ENCODE data around the gene MORN1.
"Not testable (repeated sequence)": the region's sequence is repeated elsewhere in the genome, so short reads cannot be mapped to it uniquely, and the experiment has no call there.

Gene MORN1

GRCh38 chr1:2298685-2299084 lies 92.7 kb downstream of the MORN1 start:
- H3K27me3 ChIP-seq (ENCODE audit: insufficient read depth, low read length, poor library complexity, severe bottlenecking), result no peaks in the 10 kb centered on the region
- H3K79me2 ChIP-seq (ENCODE audit: insufficient read depth, low read length), result peaks cover 78% of the 10 kb centered on the region
- H3K9me3 ChIP-seq (ENCODE audit: insufficient read depth, low read depth, low read length), result no peaks in the 10 kb centered on the region
- peaks cover 6% of the 10 kb centered on the region; the same call in 1 of the 2 replicates for H3K36me3 ChIP-seq (ENCODE audit: insufficient read depth, low read length)
- peaks cover 55% of the 10 kb centered on the region for H3K4me1 ChIP-seq (ENCODE audit: insufficient read depth, low read length, poor library complexity, severe bottlenecking)
- peak overlapping the region; percentile 90 for H3K4me2 ChIP-seq (ENCODE audit: low read depth, low read length, poor library complexity, severe bottlenecking)
- peak overlapping the region; percentile 93 for H3K9ac ChIP-seq (ENCODE audit: low read depth, low read length, poor library complexity, severe bottlenecking)
- TF ChIP-seq EZH2phosphoT487 (IDR thresholded peaks at IDR 0.05; ENCODE audit: borderline replicate concordance) (no peak), CTCF (conservative IDR thresholded peaks at IDR 0.05; ENCODE audit: low read length) (no peak)
- H3K4me3 ChIP-seq (ENCODE audit: low read length, poor library complexity, severe bottlenecking), result no peak overlapping the region
- peaks cover 15% of the 10 kb centered on the region for H3F3A ChIP-seq (ENCODE audit: low read depth)
- peaks cover 8% of the 10 kb centered on the region for H4K20me1 ChIP-seq (ENCODE audit: insufficient read depth, low read length, poor library complexity, severe bottlenecking)
- no peak overlapping the region for H2AFZ ChIP-seq (ENCODE audit: low read length)
- H3K9me2 ChIP-seq (replicated peaks; ENCODE audit: low read depth, low read length), result no peaks in the 10 kb centered on the region

- no peaks in the 10 kb centered on the region for H3K27me3 ChIP-seq (ENCODE audit: insufficient read depth, low read length, poor library complexity, severe bottlenecking)
- no peak overlapping the region for H2AFZ ChIP-seq (ENCODE audit: low read length)
- no peaks in the 10 kb centered on the region for H3K9me3 ChIP-seq (ENCODE audit: insufficient read depth, low read depth, low read length)
- H3K4me2 ChIP-seq (ENCODE audit: low read depth, low read length, poor library complexity, severe bottlenecking), result no peak overlapping the region
- peaks cover 8% of the 10 kb centered on the region for H4K20me1 ChIP-seq (ENCODE audit: insufficient read depth, low read length, poor library complexity, severe bottlenecking)
- H3K9ac ChIP-seq (ENCODE audit: low read depth, low read length, poor library complexity, severe bottlenecking), result no peak overlapping the region
- H3K4me3 ChIP-seq (ENCODE audit: low read length, poor library complexity, severe bottlenecking), result no peak overlapping the region
- TF ChIP-seq EZH2phosphoT487 (IDR thresholded peaks at IDR 0.05; ENCODE audit: borderline replicate concordance) (no peak), CTCF (conservative IDR thresholded peaks at IDR 0.05; ENCODE audit: low read length) (no peak)
- H3K36me3 ChIP-seq (ENCODE audit: insufficient read depth, low read length), result no peaks in the 10 kb centered on the region
- H3K4me1 ChIP-seq (ENCODE audit: insufficient read depth, low read length, poor library complexity, severe bottlenecking), result peaks cover 51% of the 10 kb centered on the region
- H3K79me2 ChIP-seq (ENCODE audit: insufficient read depth, low read length), result peaks cover 81% of the 10 kb centered on the region
- no peaks in the 10 kb centered on the region for H3K9me2 ChIP-seq (replicated peaks; ENCODE audit: low read depth, low read length)
- peaks cover 15% of the 10 kb centered on the region for H3F3A ChIP-seq (ENCODE audit: low read depth)
These were observed 93.9 kb downstream of the MORN1 start for GRCh38 chr1:2297246-2298011.

- H3K79me2 ChIP-seq (ENCODE audit: insufficient read depth, low read length), result peaks cover 82% of the 10 kb centered on the region
- no peaks in the 10 kb centered on the region for H3K9me3 ChIP-seq (ENCODE audit: insufficient read depth, low read depth, low read length)
- no peaks in the 10 kb centered on the region for H3K27me3 ChIP-seq (ENCODE audit: insufficient read depth, low read length, poor library complexity, severe bottlenecking)
- H3K4me2 ChIP-seq (ENCODE audit: low read depth, low read length, poor library complexity, severe bottlenecking), result no peak overlapping the region
- H2AFZ ChIP-seq (ENCODE audit: low read length), result no peak overlapping the region
- no peak overlapping the region for H3K9ac ChIP-seq (ENCODE audit: low read depth, low read length, poor library complexity, severe bottlenecking)
- no peak overlapping the region for H3K4me3 ChIP-seq (ENCODE audit: low read length, poor library complexity, severe bottlenecking)
- TF ChIP-seq CTCF (conservative IDR thresholded peaks at IDR 0.05; ENCODE audit: low read length) (no peak), EZH2phosphoT487 (IDR thresholded peaks at IDR 0.05; ENCODE audit: borderline replicate concordance) (no peak)
- peaks cover 14% of the 10 kb centered on the region for H4K20me1 ChIP-seq (ENCODE audit: insufficient read depth, low read length, poor library complexity, severe bottlenecking)
- H3K36me3 ChIP-seq (ENCODE audit: insufficient read depth, low read length), result no peaks in the 10 kb centered on the region
- peaks cover 49% of the 10 kb centered on the region for H3K4me1 ChIP-seq (ENCODE audit: insufficient read depth, low read length, poor library complexity, severe bottlenecking)
- peaks cover 15% of the 10 kb centered on the region for H3F3A ChIP-seq (ENCODE audit: low read depth)
- no peaks in the 10 kb centered on the region for H3K9me2 ChIP-seq (replicated peaks; ENCODE audit: low read depth, low read length)
These were observed 94.7 kb downstream of the MORN1 start for GRCh38 chr1:2296614-2297013.

- H3K9me2 ChIP-seq (replicated peaks; ENCODE audit: low read depth, low read length); H2AFZ ChIP-seq (ENCODE audit: low read length); H3K4me3 ChIP-seq (ENCODE audit: low read length, poor library complexity, severe bottlenecking); H3K27me3 ChIP-seq (ENCODE audit: insufficient read depth, low read length, poor library complexity, severe bottlenecking); H3K36me3 ChIP-seq (ENCODE audit: insufficient read depth, low read length); H3K9me3 ChIP-seq (ENCODE audit: insufficient read depth, low read depth, low read length); H3K4me2 ChIP-seq (ENCODE audit: low read depth, low read length, poor library complexity, severe bottlenecking); H3K9ac ChIP-seq (ENCODE audit: low read depth, low read length, poor library complexity, severe bottlenecking): not testable (repeated sequence)
- H4K20me1 ChIP-seq (ENCODE audit: insufficient read depth, low read length, poor library complexity, severe bottlenecking), result peaks cover 16% of the 10 kb centered on the region
- peaks cover 49% of the 10 kb centered on the region for H3K4me1 ChIP-seq (ENCODE audit: insufficient read depth, low read length, poor library complexity, severe bottlenecking)
- H3K79me2 ChIP-seq (ENCODE audit: insufficient read depth, low read length), result peaks cover 86% of the 10 kb centered on the region
- peaks cover 11% of the 10 kb centered on the region for H3F3A ChIP-seq (ENCODE audit: low read depth)
These were observed 95.1 kb downstream of the MORN1 start for GRCh38 chr1:2296211-2296610.
